ENCODE data around the gene CHCHD4. TPM values are rescaled to one million over a fixed set of nuclear protein-coding genes. Genes with fewer than 3 reads are reported as not detected.

CHCHD4 gene
- total and polyA plus RNA-seq, 2 experiments from 2014 or later = 31.1 to 39.2 TPM

- H3K27me3 Mint-ChIP-seq (ENCODE audit: insufficient read depth, low read depth, poor library complexity) = peaks cover 14% of the 10 kb centered on the region
- ATAC-seq = no peak
- H3K9me2 ChIP-seq (ENCODE audit: insufficient read depth) = no peaks in the 10 kb centered on the region
- no peaks in the 10 kb centered on the region for H3F3A ChIP-seq (replicated peaks; ENCODE audit: low read depth)
- H3K4me3 Mint-ChIP-seq = no peak overlapping the region
- no peak overlapping the region for H3K27ac ChIP-seq (ENCODE audit: low read depth)
- DNase-seq (ENCODE audit: low spot score) = no peak
- H3K27me3 ChIP-seq (ENCODE audit: insufficient read depth) = no peaks in the 10 kb centered on the region
- peaks cover 8% of the 10 kb centered on the region; the same call in 1 of the 2 replicates for H3K36me3 ChIP-seq (ENCODE audit: insufficient read depth)
- H3K79me2 ChIP-seq (replicated peaks; ENCODE audit: insufficient read depth) = peaks cover 33% of the 10 kb centered on the region
- H3K27ac Mint-ChIP-seq = no peak overlapping the region
- no peak overlapping the region for H2AFZ ChIP-seq
- H3K4me3 ChIP-seq = no peak overlapping the region
- TF ChIP-seq ZNF331 (CRISPR knock-in tag; IDR thresholded peaks at IDR 0.05; ENCODE audit: low read depth) (no peak), ZNF114 (CRISPR knock-in tag; IDR thresholded peaks at IDR 0.05) (no peak), EZH2 (IDR thresholded peaks at IDR 0.05; ENCODE audit: low read depth, unreplicated experiment) (no peak), EZH2phosphoT487 (IDR thresholded peaks at IDR 0.05; ENCODE audit: unreplicated experiment) (no peak), ETS1 (IDR thresholded peaks at IDR 0.05) (no peak)
- H4K20me1 ChIP-seq (replicated peaks; ENCODE audit: insufficient read depth) = peaks cover 4% of the 10 kb centered on the region
- H3K36me3 Mint-ChIP-seq (ENCODE audit: low read depth) = peaks cover 32% of the 10 kb centered on the region
- no peak overlapping the region for H3K4me2 ChIP-seq
- peaks cover 9% of the 10 kb centered on the region for H3K9me3 Mint-ChIP-seq
- peaks cover 16% of the 10 kb centered on the region; the same call in 1 of the 2 replicates for H3K4me1 ChIP-seq (ENCODE audit: insufficient read depth)
- H3K4me1 Mint-ChIP-seq = peaks cover 36% of the 10 kb centered on the region
Observed at GRCh38 chr3:14120111-14120920, 4.4 kb downstream of the CHCHD4 start.

- Mint-ChIP-seq H3K36me3 (ENCODE audit: low read depth) (peaks cover 39% of the 10 kb centered on the region), H3K9me3 (peaks cover 9% of the 10 kb centered on the region), H3K27me3 (ENCODE audit: insufficient read depth, low read depth, poor library complexity) (peaks cover 8% of the 10 kb centered on the region), H3K27ac (no peak overlapping the region), H3K4me3 (no peak overlapping the region), H3K4me1 (peaks cover 36% of the 10 kb centered on the region)
- Histone ChIP-seq H3K36me3 (ENCODE audit: insufficient read depth) (peaks cover 13% of the 10 kb centered on the region), H3K4me3 (no peak overlapping the region), H3F3A (replicated peaks; ENCODE audit: low read depth) (no peaks in the 10 kb centered on the region), H3K27me3 (ENCODE audit: insufficient read depth) (no peaks in the 10 kb centered on the region), H3K4me1 (ENCODE audit: insufficient read depth) (peaks cover 16% of the 10 kb centered on the region; the same call in 1 of the 2 replicates), H3K79me2 (replicated peaks; ENCODE audit: insufficient read depth) (peaks cover 33% of the 10 kb centered on the region), H3K4me2 (no peak overlapping the region), H2AFZ (no peak overlapping the region), H3K9me2 (ENCODE audit: insufficient read depth) (no peaks in the 10 kb centered on the region), H4K20me1 (replicated peaks; ENCODE audit: insufficient read depth) (peaks cover 4% of the 10 kb centered on the region), H3K27ac (ENCODE audit: low read depth) (no peak overlapping the region)
- DNase-seq (ENCODE audit: low spot score) (no peak), ATAC-seq (no peak)
- TF ChIP-seq EZH2 (IDR thresholded peaks at IDR 0.05; ENCODE audit: low read depth, unreplicated experiment) (no peak), EZH2phosphoT487 (IDR thresholded peaks at IDR 0.05; ENCODE audit: unreplicated experiment) (no peak), CREB1 (CRISPR knock-in tag; IDR thresholded peaks at IDR 0.05; ENCODE audit: low read depth) (no peak), REST (IDR thresholded peaks at IDR 0.05; ENCODE audit: unreplicated experiment) (no peak), STAT1 (IDR thresholded peaks at IDR 0.05; ENCODE audit: unreplicated experiment) (no peak), ZNF331 (CRISPR knock-in tag; IDR thresholded peaks at IDR 0.05; ENCODE audit: low read depth) (no peak), ZNF114 (CRISPR knock-in tag; IDR thresholded peaks at IDR 0.05) (no peak), CTCF (conservative IDR thresholded peaks at IDR 0.05; ENCODE audit: low read depth in 2 of 2) (no peak), JUNB (IDR thresholded peaks at IDR 0.05; ENCODE audit: unreplicated experiment) (no peak)
Observed at GRCh38 chr3:14119651-14120050, 5.0 kb downstream of the CHCHD4 start.

Data from GM23338 (cell line).